ENCODE measurements around the gene SARDH. TPM values are rescaled to one million over a fixed set of nuclear protein-coding genes. Genes with fewer than 3 reads are reported as not detected.

The SARDH gene
- total RNA-seq, 1 donor from 2014 or later, result 0.56 TPM

GRCh38 chr9:133615606-133616188, 122.5 kb downstream of the SARDH start:
- no peak for TF ChIP-seq CTCF (IDR thresholded peaks at IDR 0.05)
- Mint-ChIP-seq H3K36me3 (ENCODE audit: unreplicated experiment) (no peaks in the 10 kb centered on the region), H3K27ac (ENCODE audit: unreplicated experiment) (no peak overlapping the region), H3K4me1 (ENCODE audit: unreplicated experiment) (no peaks in the 10 kb centered on the region), H3K27me3 (ENCODE audit: unreplicated experiment) (peaks cover 62% of the 10 kb centered on the region), H3K4me3 (ENCODE audit: unreplicated experiment) (no peak overlapping the region), H3K9me3 (ENCODE audit: unreplicated experiment) (no peaks in the 10 kb centered on the region)
- DNase-seq (ENCODE audit: extremely low spot score, unreplicated experiment), result no peak

GRCh38 chr9:133615186-133615585, 123.0 kb downstream of the SARDH start:
- Mint-ChIP-seq H3K4me1 (ENCODE audit: unreplicated experiment) (no peaks in the 10 kb centered on the region), H3K4me3 (ENCODE audit: unreplicated experiment) (no peak overlapping the region), H3K36me3 (ENCODE audit: unreplicated experiment) (no peaks in the 10 kb centered on the region), H3K27me3 (ENCODE audit: unreplicated experiment) (peaks cover 66% of the 10 kb centered on the region), H3K27ac (ENCODE audit: unreplicated experiment) (no peak overlapping the region), H3K9me3 (ENCODE audit: unreplicated experiment) (no peaks in the 10 kb centered on the region)
- DNase-seq (ENCODE audit: extremely low spot score, unreplicated experiment), result no peak
- no peak for TF ChIP-seq CTCF (IDR thresholded peaks at IDR 0.05)

GRCh38 chr9:133614678-133615077, 123.5 kb downstream of the SARDH start:
- peaks cover 64% of the 10 kb centered on the region for H3K27me3 Mint-ChIP-seq (ENCODE audit: unreplicated experiment)
- TF ChIP-seq CTCF (IDR thresholded peaks at IDR 0.05), result no peak
- H3K27ac Mint-ChIP-seq (ENCODE audit: unreplicated experiment), result no peak overlapping the region
- H3K36me3 Mint-ChIP-seq (ENCODE audit: unreplicated experiment), result no peaks in the 10 kb centered on the region
- no peaks in the 10 kb centered on the region for H3K9me3 Mint-ChIP-seq (ENCODE audit: unreplicated experiment)
- H3K4me1 Mint-ChIP-seq (ENCODE audit: unreplicated experiment), result no peaks in the 10 kb centered on the region
- no peak overlapping the region for H3K4me3 Mint-ChIP-seq (ENCODE audit: unreplicated experiment)
- DNase-seq (ENCODE audit: extremely low spot score, unreplicated experiment), result no peak

GRCh38 chr9:133614056-133614455, 124.1 kb downstream of the SARDH start:
- DNase-seq (ENCODE audit: extremely low spot score, unreplicated experiment), result no peak

More at GRCh38 chr9:133614056-133614455, 124.1 kb downstream of the SARDH start:
- no peaks in the 10 kb centered on the region for H3K9me3 Mint-ChIP-seq (ENCODE audit: unreplicated experiment)
- TF ChIP-seq CTCF (IDR thresholded peaks at IDR 0.05), result no peak
- H3K27me3 Mint-ChIP-seq (ENCODE audit: unreplicated experiment), result peaks cover 62% of the 10 kb centered on the region
- no peaks in the 10 kb centered on the region for H3K36me3 Mint-ChIP-seq (ENCODE audit: unreplicated experiment)
- peaks cover 1% of the 10 kb centered on the region for H3K4me1 Mint-ChIP-seq (ENCODE audit: unreplicated experiment)
- no peak overlapping the region for H3K27ac Mint-ChIP-seq (ENCODE audit: unreplicated experiment)
- no peak overlapping the region for H3K4me3 Mint-ChIP-seq (ENCODE audit: unreplicated experiment)

Other genes with a start within 250 kb of the SARDH start
- gene MYMK, start 213.4 kb downstream of the SARDH start, total RNA-seq, result not detected in 2 replicates
- gene ADAMTSL2, start 203.6 kb downstream of the SARDH start, total RNA-seq, result 0.10 and 0.11 TPM in 2 replicates
- gene FAM163B, start 129.0 kb downstream of the SARDH start, total RNA-seq, result not detected in 2 replicates
- gene DBH, start 102.0 kb downstream of the SARDH start, total RNA-seq, result not detected in 2 replicates